EH (cell line): ENCODE data around the gene CCDC50.

Experiments used
- DNase-seq: peaks from one replicate; pipeline ENCODE4 v3.0.0-alpha.2; 2015; ENCODE audit warnings: low read depth

CCDC50 gene

GRCh38 chr3:191426311-191426710 lies 97.1 kb downstream of the CCDC50 start:
- DNase-seq: no peak

GRCh38 chr3:191428177-191428576 lies 99.0 kb downstream of the CCDC50 start:
- no peak for DNase-seq

GRCh38 chr3:191430103-191430502 lies 100.9 kb downstream of the CCDC50 start:
- DNase-seq: no peak

GRCh38 chr3:191431160-191431822 lies 102.1 kb downstream of the CCDC50 start:
- DNase-seq: no peak

- DNase-seq: no peak
Observed at GRCh38 chr3:191432162-191432561, 103.0 kb downstream of the CCDC50 start.

GRCh38 chr3:191434024-191434423 lies 104.8 kb downstream of the CCDC50 start:
- no peak for DNase-seq

GRCh38 chr3:191435981-191436380 lies 106.8 kb downstream of the CCDC50 start:
- no peak for DNase-seq

- no peak for DNase-seq
Observed at GRCh38 chr3:191438150-191438814, 109.1 kb downstream of the CCDC50 start.

GRCh38 chr3:191440532-191440931 lies 111.3 kb downstream of the CCDC50 start:
- DNase-seq: no peak

GRCh38 chr3:191441687-191442086 lies 112.5 kb downstream of the CCDC50 start:
- DNase-seq: no peak

- DNase-seq: no peak
Observed at GRCh38 chr3:191444569-191444968, 115.4 kb downstream of the CCDC50 start.
